Glutamatergic neuron (in vitro differentiated cells): ENCODE measurements around the gene ATP11B. TPM values are rescaled to one million over a fixed set of nuclear protein-coding genes. Genes with fewer than 3 reads are reported as not detected.
A peak's percentile ranks its signal among the peaks of the same experiment; 100 is the strongest.
"Not testable (repeated sequence)": the region's sequence is repeated elsewhere in the genome, so short reads cannot be mapped to it uniquely, and the experiment has no call there.

ENCODE experiments used
- DNase-seq: peaks from one replicate; pipeline ENCODE4 v3.0.0; 2022
- H3K27ac Mint-ChIP-seq: one replicate; pipeline ENCODE4 v1.8.0; 2020; ENCODE audit warnings: mild to moderate bottlenecking, mixed read lengths, inconsistent platforms; ENCODE audit not compliant: unreplicated experiment
- H3K27me3 Mint-ChIP-seq: one replicate; pipeline ENCODE4 v1.8.0; 2020; ENCODE audit warnings: mild to moderate bottlenecking, moderate library complexity, mixed read lengths, inconsistent platforms; ENCODE audit not compliant: unreplicated experiment
- H3K36me3 Mint-ChIP-seq: one replicate; pipeline ENCODE4 v1.8.0; 2020; ENCODE audit warnings: mild to moderate bottlenecking, mixed read lengths, inconsistent platforms; ENCODE audit not compliant: unreplicated experiment
- H3K4me1 Mint-ChIP-seq: one replicate; pipeline ENCODE4 v1.8.0; 2020; ENCODE audit warnings: mild to moderate bottlenecking, low read depth, mixed read lengths, inconsistent platforms; ENCODE audit not compliant: unreplicated experiment
- H3K4me3 Mint-ChIP-seq: one replicate; pipeline ENCODE4 v1.8.0; 2020; ENCODE audit warnings: mild to moderate bottlenecking, mixed read lengths, inconsistent platforms; ENCODE audit not compliant: unreplicated experiment
- H3K9me3 Mint-ChIP-seq: one replicate; pipeline ENCODE4 v1.8.0; 2020; ENCODE audit warnings: mild to moderate bottlenecking, moderate library complexity, mixed read lengths, inconsistent platforms; ENCODE audit not compliant: unreplicated experiment
- total RNA-seq: library from RNA; stranded (reverse); fragmentation: NEBNext Ultra II Directional; extraction: Animal tissue kit (Norgen Biotek cat#: 25700); gene quantifications from one replicate; pipeline ENCODE4 v1.2.1, GENCODE V29; 2021; ENCODE audit not compliant: unreplicated experiment
- TF ChIP-seq, protein P1 (sequence below): fragments of 200-600 bp; sonication (generic); IDR thresholded peaks from one replicate; pipeline ENCODE4 v1.5.0; 2021; ENCODE audit not compliant: partially characterized antibody, unreplicated experiment

Gene ATP11B
- total RNA-seq, 1 donor from 2014 or later, result 36.2 TPM

DNA sequence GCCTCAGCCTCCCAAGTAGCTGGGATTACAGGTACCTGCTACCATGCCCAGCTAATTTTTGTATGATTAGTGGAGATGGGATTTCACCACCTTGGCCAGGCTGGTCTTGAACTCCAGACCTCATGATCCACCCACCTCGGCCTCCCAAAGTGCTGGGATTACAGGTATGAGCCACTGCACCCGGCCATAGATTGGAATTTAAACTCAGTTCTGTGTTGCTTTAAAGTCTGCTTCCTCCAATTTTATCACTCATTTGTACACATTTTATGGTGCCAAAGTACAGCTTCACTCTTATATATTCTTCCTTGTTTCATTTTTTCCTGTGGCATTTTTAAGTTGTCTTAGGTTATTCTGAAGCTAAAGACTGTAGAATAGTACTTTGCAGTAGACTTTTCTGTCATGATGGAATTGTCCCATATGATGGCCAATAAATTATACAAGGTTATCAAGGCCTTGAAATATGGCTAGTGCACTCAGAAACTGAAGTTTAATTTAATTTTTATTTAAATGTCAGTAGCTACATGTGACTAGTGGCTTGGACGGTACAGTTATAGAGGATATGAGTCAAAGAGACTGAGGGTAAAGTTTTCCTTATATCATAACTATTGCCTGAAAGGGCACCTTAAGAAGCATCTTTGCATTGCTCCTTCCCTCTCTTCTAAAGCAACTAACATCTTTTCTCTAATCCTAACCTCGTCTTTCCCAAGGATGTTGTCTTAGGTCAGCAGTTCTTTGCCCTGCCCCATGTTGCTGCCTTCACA lies 28.1 kb downstream of the ATP11B start:
- TF ChIP-seq, protein P1, sequence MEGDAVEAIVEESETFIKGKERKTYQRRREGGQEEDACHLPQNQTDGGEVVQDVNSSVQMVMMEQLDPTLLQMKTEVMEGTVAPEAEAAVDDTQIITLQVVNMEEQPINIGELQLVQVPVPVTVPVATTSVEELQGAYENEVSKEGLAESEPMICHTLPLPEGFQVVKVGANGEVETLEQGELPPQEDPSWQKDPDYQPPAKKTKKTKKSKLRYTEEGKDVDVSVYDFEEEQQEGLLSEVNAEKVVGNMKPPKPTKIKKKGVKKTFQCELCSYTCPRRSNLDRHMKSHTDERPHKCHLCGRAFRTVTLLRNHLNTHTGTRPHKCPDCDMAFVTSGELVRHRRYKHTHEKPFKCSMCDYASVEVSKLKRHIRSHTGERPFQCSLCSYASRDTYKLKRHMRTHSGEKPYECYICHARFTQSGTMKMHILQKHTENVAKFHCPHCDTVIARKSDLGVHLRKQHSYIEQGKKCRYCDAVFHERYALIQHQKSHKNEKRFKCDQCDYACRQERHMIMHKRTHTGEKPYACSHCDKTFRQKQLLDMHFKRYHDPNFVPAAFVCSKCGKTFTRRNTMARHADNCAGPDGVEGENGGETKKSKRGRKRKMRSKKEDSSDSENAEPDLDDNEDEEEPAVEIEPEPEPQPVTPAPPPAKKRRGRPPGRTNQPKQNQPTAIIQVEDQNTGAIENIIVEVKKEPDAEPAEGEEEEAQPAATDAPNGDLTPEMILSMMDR, result no peak
- no peaks in the 10 kb centered on the region for H3K27me3 Mint-ChIP-seq

DNA sequence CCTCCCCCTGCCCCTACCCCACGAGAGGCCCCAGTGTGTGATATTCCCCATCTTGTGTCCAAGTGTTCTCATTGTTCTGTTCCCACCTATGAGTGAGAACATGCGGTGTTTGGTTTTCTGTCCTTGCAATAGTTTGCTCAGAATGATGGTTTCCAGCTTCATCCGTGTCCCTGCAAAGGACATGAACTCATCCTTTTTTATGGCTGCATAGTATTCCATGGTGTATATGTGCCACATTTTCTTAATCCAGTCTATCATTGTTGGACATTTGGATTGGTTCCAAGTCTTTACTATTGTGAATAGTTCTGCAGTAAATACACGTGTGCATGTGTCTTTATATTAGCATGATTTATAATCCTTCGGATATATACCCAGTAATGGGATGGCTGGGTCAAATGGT lies 29.0 kb downstream of the ATP11B start:
- H3K36me3 Mint-ChIP-seq, H3K4me1 Mint-ChIP-seq, H3K9me3 Mint-ChIP-seq, H3K27ac Mint-ChIP-seq, DNase-seq, H3K27me3 Mint-ChIP-seq, H3K4me3 Mint-ChIP-seq: not testable (repeated sequence)

More for the DNA sequence above, 28.1 kb downstream of the ATP11B start:
- Mint-ChIP-seq H3K36me3 (no peaks in the 10 kb centered on the region), H3K4me3 (no peak overlapping the region), H3K9me3 (no peaks in the 10 kb centered on the region), H3K27ac (no peak overlapping the region), H3K4me1 (no peaks in the 10 kb centered on the region)
- no peak for DNase-seq

- no peak overlapping the region for H3K27ac Mint-ChIP-seq
- no peaks in the 10 kb centered on the region for H3K36me3 Mint-ChIP-seq
- no peaks in the 10 kb centered on the region for H3K9me3 Mint-ChIP-seq
- TF ChIP-seq, protein P1, result no peak
- H3K27me3 Mint-ChIP-seq, result no peaks in the 10 kb centered on the region
- no peak overlapping the region for H3K4me3 Mint-ChIP-seq
- DNase-seq, result no peak
- no peaks in the 10 kb centered on the region for H3K4me1 Mint-ChIP-seq
Measured at GRCh38 chr3:182824957-182825356, 31.7 kb downstream of the ATP11B start.

DNA sequence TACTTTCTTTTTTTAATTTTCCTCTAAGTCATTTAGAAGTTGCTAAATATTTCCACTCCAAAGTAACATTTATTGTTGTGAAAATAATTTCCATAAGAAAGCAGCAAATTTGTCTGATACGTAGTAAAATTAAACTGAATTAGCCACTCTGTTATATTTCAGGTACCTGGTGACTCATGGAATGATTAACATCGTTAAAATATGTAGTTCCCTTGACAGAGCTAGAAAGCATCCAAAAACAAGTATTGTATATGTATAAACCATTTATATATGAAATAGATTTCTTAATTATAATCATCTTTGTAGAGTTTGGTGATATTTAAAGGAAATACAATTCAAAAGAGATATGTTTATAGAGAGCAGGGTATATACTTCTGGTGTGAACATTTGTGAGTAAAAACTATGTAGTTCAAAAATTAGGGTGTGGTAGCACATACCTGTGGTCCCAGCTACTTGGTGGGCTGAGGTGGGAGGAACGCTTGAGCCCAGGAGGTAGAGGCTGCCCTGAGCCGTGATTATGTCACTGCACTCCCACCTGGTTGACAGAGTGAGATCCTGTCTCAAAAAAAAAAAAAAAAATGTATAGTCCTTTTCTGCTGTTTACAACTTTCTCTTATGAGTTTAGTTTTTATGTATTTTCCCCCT lies 36.6 kb downstream of the ATP11B start:
- peaks cover 2% of the 10 kb centered on the region for H3K9me3 Mint-ChIP-seq
- TF ChIP-seq, protein P1, result no peak
- no peaks in the 10 kb centered on the region for H3K27me3 Mint-ChIP-seq
- DNase-seq, result no peak
- no peaks in the 10 kb centered on the region for H3K36me3 Mint-ChIP-seq
- H3K4me3 Mint-ChIP-seq, result no peak overlapping the region
- H3K27ac Mint-ChIP-seq, result no peak overlapping the region
- H3K4me1 Mint-ChIP-seq, result no peaks in the 10 kb centered on the region

GRCh38 chr3:182837855-182838454 lies 44.7 kb downstream of the ATP11B start:
- Mint-ChIP-seq H3K36me3 (no peaks in the 10 kb centered on the region), H3K9me3 (peaks cover 3% of the 10 kb centered on the region), H3K27ac (no peak overlapping the region), H3K27me3 (no peaks in the 10 kb centered on the region), H3K4me3 (no peak overlapping the region), H3K4me1 (no peaks in the 10 kb centered on the region)
- TF ChIP-seq, protein P1, result peak; percentile 63
- no peak for DNase-seq
